HG03354 (cell line): ENCODE results near the gene STK24.

Source experiments
- ATAC-seq: cut with Tn5 transposase; IDR thresholded peaks from one replicate; pipeline ENCODE4 v1.9.1; 2021; ENCODE audit warnings: mild to moderate bottlenecking; ENCODE audit not compliant: unreplicated experiment, poor library complexity, severe bottlenecking

STK24 gene

DNA sequence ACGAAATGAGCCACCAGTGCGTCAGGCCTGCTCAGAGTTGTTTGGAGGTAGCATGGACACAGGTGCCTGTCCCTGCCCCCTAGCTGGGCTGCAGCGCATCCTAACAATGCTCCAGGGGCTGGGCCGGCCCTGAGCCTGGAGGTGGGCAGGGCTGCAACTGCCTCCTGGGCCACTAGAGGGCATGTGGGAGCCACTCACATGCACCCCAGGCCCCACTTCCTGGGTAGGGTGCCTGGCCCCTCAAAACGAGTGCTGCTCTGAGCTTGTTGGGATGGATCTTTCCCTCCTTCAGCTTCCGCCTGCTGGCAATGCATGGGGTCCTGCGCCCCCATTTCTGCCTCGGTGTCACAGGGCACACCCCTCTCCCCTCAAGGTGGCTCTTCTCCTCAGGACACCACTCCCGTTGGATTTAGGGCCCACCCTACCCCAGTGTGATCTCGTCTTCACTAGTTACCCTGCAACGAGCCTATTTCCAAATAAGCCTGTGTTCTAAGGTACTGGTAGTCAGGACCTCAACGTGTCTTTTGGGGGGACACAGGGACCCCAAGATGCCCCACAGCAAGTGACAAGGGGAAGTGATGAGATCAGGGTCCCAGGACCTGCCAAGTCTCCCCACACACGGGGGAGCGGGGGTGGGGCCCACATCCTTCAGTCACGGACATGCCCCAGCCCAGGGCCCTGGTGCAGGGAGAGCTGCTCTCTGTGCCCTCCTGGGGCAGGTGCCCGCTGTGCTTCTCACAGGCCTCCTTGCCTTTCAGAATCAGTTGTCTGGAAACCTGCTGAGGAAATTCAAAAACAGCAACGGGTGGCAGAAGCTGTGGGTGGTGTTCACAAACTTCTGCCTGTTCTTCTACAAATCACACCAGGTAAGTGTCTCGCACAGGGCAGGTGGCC lies 131.3 kb downstream of the STK24 start:
- peak; percentile 95 for ATAC-seq

DNA sequence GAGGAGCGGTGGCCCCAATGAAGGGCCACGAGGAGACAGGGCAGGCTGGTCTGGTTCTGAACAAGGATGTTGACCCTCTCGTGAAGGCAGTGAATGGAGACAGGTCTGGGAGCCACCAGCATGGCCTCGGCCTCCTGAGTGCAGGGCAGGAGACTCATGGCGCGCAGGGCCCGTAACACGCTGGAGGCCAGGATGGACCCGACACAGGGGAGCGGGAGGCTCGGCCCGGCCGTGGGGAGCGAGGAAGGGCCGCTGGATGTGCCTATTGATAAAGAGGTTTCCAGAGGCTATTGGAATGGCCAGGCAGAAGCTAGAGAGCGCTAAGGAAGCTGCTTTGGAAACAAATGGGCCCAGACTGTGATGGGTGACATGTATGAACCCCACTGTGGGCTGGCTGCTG lies 132.5 kb downstream of the STK24 start:
- no peak for ATAC-seq

GRCh38 chr13:98443800-98444325 lies 133.0 kb downstream of the STK24 start:
- no peak for ATAC-seq

- ATAC-seq: no peak
Observed at GRCh38 chr13:98443329-98443728, 133.6 kb downstream of the STK24 start.

- ATAC-seq: no peak
Observed at GRCh38 chr13:98442391-98443230, 134.3 kb downstream of the STK24 start.

- ATAC-seq: no peak
Observed at GRCh38 chr13:98441056-98441676, 135.7 kb downstream of the STK24 start.

- no peak for ATAC-seq
Observed at GRCh38 chr13:98440390-98441055, 136.4 kb downstream of the STK24 start.

- no peak for ATAC-seq
Observed at GRCh38 chr13:98439896-98440295, 137.0 kb downstream of the STK24 start.

GRCh38 chr13:98439126-98439828 lies 137.6 kb downstream of the STK24 start:
- no peak for ATAC-seq

DNA sequence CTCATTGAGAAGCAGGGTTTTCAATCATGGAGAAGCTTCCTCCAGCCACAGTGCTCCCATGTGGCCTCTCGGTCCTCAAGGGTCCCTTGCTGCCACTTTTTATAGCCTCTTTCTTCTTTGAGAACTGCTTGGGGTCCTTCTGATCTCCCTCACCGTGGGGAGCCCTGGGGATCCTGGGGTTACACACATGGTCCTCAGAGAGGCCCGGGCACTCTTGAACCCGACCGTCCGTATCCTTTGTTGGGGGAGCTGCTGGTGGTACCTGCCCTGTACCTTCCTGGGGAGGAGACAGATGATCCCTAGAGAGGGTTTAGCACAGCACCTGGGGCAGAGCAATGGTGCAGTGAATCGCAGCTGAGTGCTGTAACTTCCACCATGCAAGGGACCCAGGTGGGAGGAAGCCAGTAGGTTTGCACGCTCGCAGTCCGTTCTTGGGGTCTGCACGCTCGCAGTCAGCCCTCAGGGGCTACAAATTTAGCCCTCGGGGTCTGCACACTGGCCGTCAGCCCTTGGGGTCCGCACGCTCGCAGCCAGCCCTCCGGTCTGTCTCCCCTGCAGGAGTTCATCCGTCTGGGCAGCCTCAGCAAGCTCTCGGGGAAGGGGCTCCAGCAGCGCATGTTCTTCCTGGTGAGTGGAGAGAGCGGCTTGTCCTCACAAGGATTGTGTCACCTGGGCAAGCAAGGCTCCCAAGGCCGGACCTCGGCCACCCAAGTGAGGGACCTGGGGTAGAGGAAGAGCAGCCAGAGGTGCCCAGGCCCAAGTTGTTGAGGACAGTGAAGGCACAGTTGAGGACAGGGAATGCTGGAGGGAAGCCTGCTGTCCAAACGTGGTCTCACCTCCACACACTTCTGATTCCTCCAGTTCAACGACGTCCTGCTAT lies 138.4 kb downstream of the STK24 start:
- no peak for ATAC-seq

DNA sequence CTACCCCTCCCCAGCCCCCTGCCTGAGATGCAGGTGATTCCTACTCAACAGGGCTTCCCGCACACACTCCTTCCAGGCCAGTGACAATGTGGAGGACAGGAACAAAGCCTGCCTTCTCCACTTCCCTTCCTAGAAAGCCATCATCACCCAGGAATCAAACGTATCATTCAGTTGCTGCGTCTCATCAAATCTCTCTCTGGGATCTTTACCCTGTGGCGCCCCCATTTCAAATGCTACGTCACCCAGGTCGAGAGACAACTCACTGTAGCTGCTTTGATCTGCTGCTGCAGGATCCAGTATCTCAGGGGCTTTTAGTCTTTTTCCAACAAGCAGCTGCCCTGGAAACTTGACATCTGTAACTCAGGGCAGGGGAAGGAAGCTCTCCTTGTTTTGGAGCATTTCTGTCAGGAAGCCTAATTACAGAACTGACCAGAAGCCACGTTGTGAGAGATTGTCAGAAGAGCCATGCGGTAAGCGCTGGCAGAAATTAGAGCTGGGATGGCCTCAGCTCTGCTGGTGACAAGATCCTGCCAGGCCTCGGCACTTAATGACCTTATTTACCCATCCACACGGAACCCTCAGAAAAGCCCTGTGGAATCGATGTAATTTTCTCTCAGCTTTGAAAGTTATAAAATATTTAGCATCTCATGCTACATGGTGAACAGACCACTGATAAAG lies 140.5 kb downstream of the STK24 start:
- no peak for ATAC-seq

DNA sequence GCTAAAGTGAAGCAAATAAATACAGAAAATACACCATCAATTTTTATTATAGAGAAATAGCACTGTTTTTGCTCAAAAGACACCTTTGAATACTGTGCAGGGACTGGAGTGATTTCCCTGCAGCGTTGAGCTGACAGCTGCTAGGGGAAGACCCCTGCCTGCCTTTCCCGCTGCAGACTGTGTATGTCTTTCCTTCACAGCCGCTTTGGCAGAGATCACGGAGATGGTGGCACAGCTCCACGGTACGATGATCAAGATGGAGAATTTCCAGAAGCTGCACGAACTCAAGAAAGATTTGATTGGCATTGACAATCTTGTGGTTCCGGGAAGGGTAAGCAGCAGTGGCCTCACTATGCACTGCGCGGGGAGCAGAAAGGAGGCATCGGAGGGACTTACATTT lies 141.5 kb downstream of the STK24 start:
- no peak for ATAC-seq

DNA sequence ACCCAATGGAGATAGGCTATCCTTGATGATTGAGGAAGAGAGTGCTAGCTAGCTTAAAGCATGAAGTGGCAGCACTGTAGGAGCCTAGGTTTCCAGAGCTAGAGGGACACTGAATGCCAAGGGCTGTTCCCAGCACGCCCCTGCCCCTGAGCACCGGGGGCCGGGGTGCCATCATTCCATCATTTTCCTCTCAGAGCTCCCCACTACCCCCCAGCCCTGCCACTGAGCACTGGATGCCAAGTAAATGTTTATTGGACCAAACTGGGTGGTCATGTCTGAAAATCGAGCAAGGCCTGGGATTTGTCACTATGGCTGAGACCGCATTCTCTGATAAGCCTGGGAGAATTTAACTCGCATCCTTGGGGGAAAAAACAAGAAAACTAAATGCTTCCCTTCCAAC lies 142.8 kb downstream of the STK24 start:
- ATAC-seq: no peak

- ATAC-seq: no peak
Observed at GRCh38 chr13:98433654-98434053, 143.3 kb downstream of the STK24 start.

DNA sequence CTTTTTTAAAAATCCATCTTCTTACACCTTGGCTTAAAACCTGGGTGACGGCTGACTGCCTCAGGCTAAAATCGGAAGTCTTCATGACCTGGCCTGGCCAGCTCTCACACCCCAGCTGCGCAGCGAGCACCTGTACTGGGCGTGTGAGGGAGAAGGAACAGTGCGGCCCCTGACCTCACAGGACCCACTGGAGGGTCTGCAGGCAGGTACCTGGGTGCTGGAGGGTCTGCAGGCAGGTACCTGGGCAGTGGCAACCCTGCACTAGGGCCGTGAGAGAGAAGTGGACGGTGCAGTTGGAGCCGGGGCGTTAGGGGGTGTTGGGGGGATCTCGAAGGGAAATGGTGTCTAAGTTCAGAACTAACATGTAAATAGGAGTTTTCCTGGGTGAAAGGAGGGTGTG lies 144.3 kb downstream of the STK24 start:
- ATAC-seq: no peak

DNA sequence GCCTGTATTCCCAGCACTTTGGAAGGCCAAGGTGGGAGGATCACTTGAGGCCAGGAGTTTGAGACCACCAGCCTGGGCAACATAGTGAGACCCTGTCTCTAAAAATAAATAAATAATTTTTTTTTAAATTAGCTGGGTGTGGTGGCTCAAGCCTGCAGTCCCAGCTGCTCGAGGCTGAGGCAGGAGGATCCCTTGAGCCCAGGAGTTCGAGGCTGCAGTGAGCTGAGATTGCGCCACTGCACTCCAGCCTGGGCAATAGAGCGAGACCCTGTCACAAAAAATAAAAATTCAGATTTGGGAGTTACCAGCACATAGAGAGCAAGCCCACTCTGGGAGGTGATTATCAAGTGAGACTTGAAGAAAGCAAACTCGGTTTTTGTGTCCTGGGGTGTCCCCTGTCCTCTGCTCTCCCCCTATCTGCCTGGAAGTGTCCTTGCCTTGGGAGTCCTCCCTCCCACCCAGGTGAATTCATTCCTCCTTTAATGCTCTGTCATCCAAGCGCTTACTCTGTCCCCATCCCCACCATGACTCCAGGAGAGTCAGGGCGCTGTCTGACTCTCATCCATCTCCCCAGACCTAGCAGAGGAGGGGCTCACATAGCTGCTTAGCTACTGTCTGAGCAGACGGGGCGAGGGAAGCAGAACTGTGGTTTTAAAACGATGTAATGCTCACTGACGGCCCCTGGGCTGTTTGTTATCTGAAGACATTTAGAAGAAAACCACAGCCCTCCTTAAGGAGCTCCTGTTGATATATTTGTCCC lies 146.8 kb downstream of the STK24 start:
- ATAC-seq: no peak

GRCh38 chr13:98429531-98429930 lies 147.4 kb downstream of the STK24 start:
- no peak for ATAC-seq
